Caco-2 (cell line): Measurements from ENCODE around the gene USH2A. TPM values are rescaled to one million over a fixed set of nuclear protein-coding genes. Genes with fewer than 3 reads are reported as not detected.

Experiments used
- BruUV-seq: library from RNA; stranded (reverse); fragments of 400-500 nt; replicated peaks from 2 replicates; lab custom pipeline; 2021; lab: Mats Ljungman, UMichigan
- CTCF ChIA-PET: fragments of 300-600 bp; sonication (Branson Sonifier 250); formaldehyde crosslinking; loops from one replicate; lab custom pipeline; 2022; ENCODE audit warnings: antibody characterized with exemption; lab: Charles Lee
- POLR2A ChIA-PET: fragments of 300-600 bp; sonication (Branson Sonifier 250); formaldehyde crosslinking; loops from one replicate; lab custom pipeline; 2022; ENCODE audit warnings: antibody characterized with exemption; lab: Charles Lee
- DNase-seq, 2 experiments: peaks; one replicate each; pipeline versions ENCODE4 v3.0.0 to v3.0.0-alpha.2; 2020 to 2022
- H3K27me3 ChIP-seq: replicated peaks from 2 replicates; pipeline ENCODE4 v1.6.0; 2011; ENCODE audit warnings: low read length; ENCODE audit not compliant: control insufficient read depth, insufficient read depth
- H3K36me3 ChIP-seq: 2 replicates; pipeline ENCODE4 v1.5.1; 2011; ENCODE audit warnings: low read length; ENCODE audit not compliant: control insufficient read depth, insufficient read depth
- H3K4me1 ChIP-seq: fragments of 250-450 bp; sonication (Bioruptor Pico); 2 replicates; pipeline ENCODE4 v1.5.1; 2020; ENCODE audit warnings: mild to moderate bottlenecking
- H3K4me3 ChIP-seq: 2 replicates; pipeline ENCODE4 v1.5.1; 2011; ENCODE audit warnings: low read depth, mild to moderate bottlenecking, control low read depth, low read length
- H3K9me3 ChIP-seq: fragments of 250-450 bp; sonication (Bioruptor Pico); 2 replicates; pipeline ENCODE4 v1.5.1; 2020; ENCODE audit warnings: mild to moderate bottlenecking, moderate library complexity
- H3K27ac Mint-ChIP-seq: one replicate; pipeline ENCODE4 v1.8.0; 2022; ENCODE audit warnings: mixed read lengths; ENCODE audit not compliant: unreplicated experiment
- H3K27me3 Mint-ChIP-seq: one replicate; pipeline ENCODE4 v1.8.0; 2022; ENCODE audit warnings: mixed read lengths; ENCODE audit not compliant: insufficient read depth, unreplicated experiment
- H3K36me3 Mint-ChIP-seq: one replicate; pipeline ENCODE4 v1.8.0; 2022; ENCODE audit warnings: mild to moderate bottlenecking, mixed read lengths; ENCODE audit not compliant: insufficient read depth, unreplicated experiment
- H3K4me1 Mint-ChIP-seq: one replicate; pipeline ENCODE4 v1.8.0; 2022; ENCODE audit warnings: low read depth, mixed read lengths; ENCODE audit not compliant: unreplicated experiment
- H3K4me3 Mint-ChIP-seq: one replicate; pipeline ENCODE4 v1.8.0; 2022; ENCODE audit warnings: mild to moderate bottlenecking, moderate library complexity, mixed read lengths; ENCODE audit not compliant: unreplicated experiment
- H3K9me3 Mint-ChIP-seq: one replicate; pipeline ENCODE4 v1.8.0; 2022; ENCODE audit warnings: mixed read lengths; ENCODE audit not compliant: unreplicated experiment
- CTCF ChIP-seq, 2 experiments: fragments of 200-600 bp in 1 of 2; IDR thresholded peaks; 1 replicate in 1 of 2; 2 replicates in 1 of 2; pipeline versions ENCODE4 v1.5.1 to v1.8.0; 2011 to 2022; ENCODE audit warnings: antibody characterized with exemption in 1 of 2, control low read depth in 1 of 2, inconsistent platforms in 1 of 2, low read depth in 1 of 2, low read length in 1 of 2, mild to moderate bottlenecking in 1 of 2, moderate library complexity in 1 of 2; ENCODE audit not compliant: insufficient read depth in 1 of 2, severe bottlenecking in 1 of 2, unreplicated experiment in 1 of 2
- intact Hi-C: fragments of 100-400 bp; cut with micrococcal nuclease; formaldehyde crosslinking; loops from one replicate; pipeline ENCODE4 v1.10.0; 2022; ENCODE audit not compliant: unreplicated experiment
- total RNA-seq: library from RNA; stranded (reverse); gene quantifications from 2 replicates; pipeline ENCODE4 v1.2.3, GENCODE V29; 2022

Gene USH2A
- total RNA-seq, 1 experiment from 2014 or later, result 0.11 TPM

DNA sequence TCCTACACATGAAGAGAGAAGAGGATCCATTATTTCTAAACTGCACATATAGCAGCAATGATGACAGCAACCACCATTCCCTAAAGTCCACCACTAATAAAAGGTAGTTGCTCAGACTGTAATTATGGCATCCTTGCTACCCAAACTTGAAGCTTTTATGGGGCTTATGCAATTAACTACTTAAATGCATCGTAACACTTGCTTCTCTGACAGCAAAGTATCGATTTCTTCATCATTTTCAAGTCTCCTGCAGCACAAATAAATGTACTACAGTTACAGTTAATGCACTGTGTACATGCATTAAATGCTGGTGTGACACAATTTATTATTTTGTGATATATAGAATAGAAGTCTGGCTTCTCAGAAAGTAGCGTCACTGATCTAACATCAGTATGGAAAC is 241.7 kb downstream of the USH2A start:
- Mint-ChIP-seq H3K4me1 (peaks cover 6% of the 10 kb centered on the region), H3K36me3 (no peaks in the 10 kb centered on the region), H3K27me3 (peaks cover under 1% of the 10 kb centered on the region), H3K9me3 (no peaks in the 10 kb centered on the region), H3K4me3 (no peak overlapping the region), H3K27ac (no peak overlapping the region)
- no peak overlapping the region for H3K4me3 ChIP-seq
- TF ChIP-seq CTCF (IDR thresholded peaks at IDR 0.05; ENCODE audit: insufficient read depth in 1 of 2, low read depth in 1 of 2, low read length in 1 of 2, severe bottlenecking in 1 of 2, unreplicated experiment in 1 of 2), result no peak
- H3K9me3 ChIP-seq, result no peaks in the 10 kb centered on the region
- DNase-seq, result no peak
- intact Hi-C loops, result no loop called here
- CTCF ChIA-PET, result no interaction called here
- H3K27me3 ChIP-seq, result no peaks in the 10 kb centered on the region
- no peaks in the 10 kb centered on the region for H3K36me3 ChIP-seq
- POLR2A ChIA-PET, result no interaction called here
- no TSS peak for BruUV-seq
- H3K4me1 ChIP-seq, result peaks cover 17% of the 10 kb centered on the region

GRCh38 chr1:216178281-216178680 is 245.0 kb downstream of the USH2A start:
- no TSS peak for BruUV-seq
- H3K9me3 Mint-ChIP-seq, result no peaks in the 10 kb centered on the region
- no peak overlapping the region for H3K4me3 ChIP-seq
- TF ChIP-seq CTCF (IDR thresholded peaks at IDR 0.05; ENCODE audit: insufficient read depth in 1 of 2, low read depth in 1 of 2, low read length in 1 of 2, severe bottlenecking in 1 of 2, unreplicated experiment in 1 of 2), result no peak
- ChIA-PET CTCF (no interaction called here), POLR2A (no interaction called here)
- no peaks in the 10 kb centered on the region for H3K4me1 Mint-ChIP-seq
- no peaks in the 10 kb centered on the region for H3K27me3 ChIP-seq
- H3K27ac Mint-ChIP-seq, result no peak overlapping the region
- intact Hi-C loops, result no loop called here
- H3K4me3 Mint-ChIP-seq, result no peak overlapping the region
- no peaks in the 10 kb centered on the region for H3K36me3 ChIP-seq
- H3K4me1 ChIP-seq, result peaks cover 11% of the 10 kb centered on the region
- H3K36me3 Mint-ChIP-seq, result no peaks in the 10 kb centered on the region
- H3K9me3 ChIP-seq, result no peaks in the 10 kb centered on the region
- DNase-seq, result no peak
- H3K27me3 Mint-ChIP-seq, result no peaks in the 10 kb centered on the region

GRCh38 chr1:216176970-216177369 is 246.3 kb downstream of the USH2A start:
- DNase-seq, result no peak
- intact Hi-C loops, result no loop called here
- no peaks in the 10 kb centered on the region for H3K36me3 Mint-ChIP-seq
- no peaks in the 10 kb centered on the region for H3K27me3 Mint-ChIP-seq
- TF ChIP-seq CTCF (IDR thresholded peaks at IDR 0.05; ENCODE audit: insufficient read depth in 1 of 2, low read depth in 1 of 2, low read length in 1 of 2, severe bottlenecking in 1 of 2, unreplicated experiment in 1 of 2), result no peak
- H3K9me3 Mint-ChIP-seq, result no peaks in the 10 kb centered on the region
- BruUV-seq, result no TSS peak
- H3K4me3 Mint-ChIP-seq, result no peak overlapping the region
- ChIA-PET CTCF (no interaction called here), POLR2A (no interaction called here)
- Histone ChIP-seq H3K4me3 (no peak overlapping the region), H3K27me3 (no peaks in the 10 kb centered on the region), H3K36me3 (no peaks in the 10 kb centered on the region), H3K4me1 (no peaks in the 10 kb centered on the region), H3K9me3 (no peaks in the 10 kb centered on the region)
- H3K4me1 Mint-ChIP-seq, result no peaks in the 10 kb centered on the region
- no peak overlapping the region for H3K27ac Mint-ChIP-seq
